Measurements from ENCODE around the gene RNF157. TPM values are rescaled to one million over a fixed set of nuclear protein-coding genes. Genes with fewer than 3 reads are reported as not detected.

Gene RNF157
- total RNA-seq, 1 experiment from 2014 or later: 0.86 TPM

- no peaks in the 10 kb centered on the region for H3K79me2 ChIP-seq (ENCODE audit: insufficient read depth, low read length)
- ATAC-seq (no peak), DNase-seq (ENCODE audit: low read depth, low spot score) (no peak)
- no peak overlapping the region for H3K27ac ChIP-seq (ENCODE audit: low read depth, low read length)
- no peak overlapping the region for H3K4me3 ChIP-seq (replicated peaks in 1 of 2; ENCODE audit: low read depth in 1 of 2, low read length in 2 of 2)
- no peaks in the 10 kb centered on the region for H3K36me3 ChIP-seq (ENCODE audit: control insufficient read depth in 1 of 2, insufficient read depth in 2 of 2, low read length in 2 of 2)
- no peaks in the 10 kb centered on the region for H3K9me3 ChIP-seq (ENCODE audit: control insufficient read depth in 1 of 2, insufficient read depth in 1 of 2, low read depth in 1 of 2, low read length in 2 of 2)
- RAD21 ChIA-PET (ENCODE audit: low non-redundant PET in 1 of 2, low total read pairs in 2 of 2, uncharacterized antibody in 2 of 2, unreplicated experiment in 2 of 2): no interaction called here
- no peaks in the 10 kb centered on the region for H4K20me1 ChIP-seq (ENCODE audit: insufficient read depth)
- no peak overlapping the region for H3K4me2 ChIP-seq (ENCODE audit: low read length)
- H3K27me3 ChIP-seq (ENCODE audit: insufficient read depth, low read length): no peaks in the 10 kb centered on the region
- BruUV-seq (replicated peaks): no TSS peak
- POLR2A ChIA-PET: interaction anchor here (1.8 kb wide), 1 partner anchor 9 kb away, joined by 4 read pairs; no protein-coding TSS in a partner anchor
- intact Hi-C loops (cut with micrococcal nuclease): no loop called here
- TF ChIP-seq CEBPB (IDR thresholded peaks at IDR 0.05; ENCODE audit: low read depth) (no peak), SRF (IDR thresholded peaks at IDR 0.05; ENCODE audit: low read depth) (no peak), EZH2 (IDR thresholded peaks at IDR 0.05) (no peak)
- H2AFZ ChIP-seq (ENCODE audit: low read depth, low read length, poor library complexity, severe bottlenecking): no peak overlapping the region
- H3K9me2 ChIP-seq (ENCODE audit: insufficient read depth): no peaks in the 10 kb centered on the region
- H3K4me1 ChIP-seq (ENCODE audit: control insufficient read depth in 1 of 2, insufficient read depth in 2 of 2, low read length in 2 of 2): peaks cover 0 to 2% of the 10 kb centered on the region in 2 experiments; a peak in 2 of 4 replicates
- CTCF ChIA-PET: interaction anchor here (0.6 kb wide), 1 partner anchor 50 kb away, joined by 5 read pairs; no protein-coding TSS in a partner anchor
- H3K9ac ChIP-seq (ENCODE audit: low read length): no peak overlapping the region
Observed at GRCh38 chr17:76176701-76177574, 63.4 kb downstream of the RNF157 start.

GRCh38 chr17:76174037-76174436 is 66.3 kb downstream of the RNF157 start:
- no peaks in the 10 kb centered on the region for H3K4me1 ChIP-seq (ENCODE audit: control insufficient read depth in 1 of 2, insufficient read depth in 2 of 2, low read length in 2 of 2)
- no peaks in the 10 kb centered on the region for H3K9me3 ChIP-seq (ENCODE audit: control insufficient read depth in 1 of 2, insufficient read depth in 1 of 2, low read depth in 1 of 2, low read length in 2 of 2)
- no peaks in the 10 kb centered on the region for H3K9me2 ChIP-seq (ENCODE audit: insufficient read depth)
- ChIA-PET RAD21 (ENCODE audit: low non-redundant PET in 1 of 2, low total read pairs in 2 of 2, uncharacterized antibody in 2 of 2, unreplicated experiment in 2 of 2) (interaction anchor here in 1 of 2 experiments (0.6 kb wide), 1 partner anchor 8 kb away, joined by 3 read pairs; no protein-coding TSS in a partner anchor), POLR2A (interaction anchor here (1.7 kb wide), 1 partner anchor 8 kb away, joined by 3 read pairs; no protein-coding TSS in a partner anchor), CTCF (interaction anchor here (0.6 to 1.6 kb wide), 2 partner anchors 8 to 48 kb away, joined by 3 to 7 read pairs; no protein-coding TSS in a partner anchor)
- H3K27me3 ChIP-seq (ENCODE audit: insufficient read depth, low read length): no peaks in the 10 kb centered on the region
- no TSS peak for BruUV-seq (replicated peaks)
- H4K20me1 ChIP-seq (ENCODE audit: insufficient read depth): no peaks in the 10 kb centered on the region
- H3K9ac ChIP-seq (ENCODE audit: low read length): no peak overlapping the region
- no peak for ATAC-seq
- DNase-seq (ENCODE audit: low read depth, low spot score): no peak
- H3K4me2 ChIP-seq (ENCODE audit: low read length): no peak overlapping the region
- H3K36me3 ChIP-seq (ENCODE audit: control insufficient read depth in 1 of 2, insufficient read depth in 2 of 2, low read length in 2 of 2): no peaks in the 10 kb centered on the region
- no peak for TF ChIP-seq ATF3 (IDR thresholded peaks at IDR 0.05)
- no peak for TF ChIP-seq RAD21 (IDR thresholded peaks at IDR 0.05; ENCODE audit: low read depth)
- intact Hi-C loops (cut with micrococcal nuclease): no loop called here
- no peak overlapping the region for H3K4me3 ChIP-seq (replicated peaks in 1 of 2; ENCODE audit: low read depth in 1 of 2, low read length in 2 of 2)
- H3K79me2 ChIP-seq (ENCODE audit: insufficient read depth, low read length): no peaks in the 10 kb centered on the region
- H3K27ac ChIP-seq (ENCODE audit: low read depth, low read length): no peak overlapping the region
- H2AFZ ChIP-seq (ENCODE audit: low read depth, low read length, poor library complexity, severe bottlenecking): no peak overlapping the region

Measured in HCT116 (cell line).